IMR-90 (cell line): ENCODE results near the gene MYLK4. TPM values are rescaled to one million over a fixed set of nuclear protein-coding genes. Genes with fewer than 3 reads are reported as not detected.

ENCODE experiments used
- ATAC-seq: fragments of 200-7000 bp; cut with Tn5 transposase; 2 replicates; pipeline ENCODE4 v1.9.1; 2020; ENCODE audit warnings: low read depth, mild to moderate bottlenecking, moderate library complexity
- BruUV-seq: library from RNA; stranded (reverse); fragments of 400-500 nt; replicated peaks from 2 replicates; lab custom pipeline; 2021; lab: Mats Ljungman, UMichigan
- CTCF ChIA-PET: fragments of 300-600 bp; formaldehyde crosslinking; extraction: SDS; loops from one replicate; lab custom pipeline; 2021; ENCODE audit warnings: antibody characterized with exemption; lab: Yijun Ruan, JAX
- POLR2A ChIA-PET: fragments of 300-600 bp; sonication (Branson Sonifier 250); formaldehyde crosslinking; loops from one replicate; lab custom pipeline; 2022; ENCODE audit warnings: antibody characterized with exemption; ENCODE audit not compliant: unreplicated experiment; lab: Charles Lee
- DNase-seq: peaks from one replicate; pipeline ENCODE4 v3.0.0; 2013
- H2AFZ ChIP-seq: replicated peaks from 2 replicates; pipeline ENCODE3; 2013; ENCODE audit warnings: low read length, mild to moderate bottlenecking; ENCODE audit not compliant: poor library complexity
- H2AK5ac ChIP-seq: 2 replicates; pipeline ENCODE4 v1.6.1; 2013; ENCODE audit warnings: low read depth, low read length, inconsistent platforms
- H2AK9ac ChIP-seq: replicated peaks from 2 replicates; pipeline ENCODE3; 2013; ENCODE audit warnings: mild to moderate bottlenecking, low read depth, low read length, moderate library complexity; ENCODE audit not compliant: poor library complexity
- H2BK120ac ChIP-seq: 2 replicates; pipeline ENCODE4 v1.6.1; 2013; ENCODE audit warnings: low read depth, low read length, inconsistent platforms
- H2BK15ac ChIP-seq: 3 replicates; pipeline ENCODE4 v1.6.1; 2013; ENCODE audit warnings: low read depth, low read length, inconsistent platforms
- H2BK20ac ChIP-seq: 2 replicates; pipeline ENCODE4 v1.6.1; 2013; ENCODE audit warnings: low read depth, mild to moderate bottlenecking, inconsistent platforms, low read length, moderate library complexity
- H2BK5ac ChIP-seq: 2 replicates; pipeline ENCODE4 v1.6.1; 2013; ENCODE audit warnings: mild to moderate bottlenecking, low read depth, low read length, inconsistent platforms; ENCODE audit not compliant: poor library complexity, severe bottlenecking
- H3K14ac ChIP-seq: replicated peaks from 2 replicates; pipeline ENCODE4 v1.6.1; 2013; ENCODE audit warnings: low read depth, low read length, inconsistent platforms
- H3K18ac ChIP-seq: 2 replicates; pipeline ENCODE4 v1.6.1; 2013; ENCODE audit warnings: low read depth, low read length, control low read depth
- H3K23ac ChIP-seq: 2 replicates; pipeline ENCODE4 v1.6.1; 2013; ENCODE audit warnings: low read depth, low read length, inconsistent platforms
- H3K27ac ChIP-seq: 2 replicates; pipeline ENCODE4 v1.5.1; 2013; ENCODE audit warnings: mild to moderate bottlenecking, control low read depth, low read length; ENCODE audit not compliant: insufficient read depth
- H3K27me3 ChIP-seq: 2 replicates; pipeline ENCODE4 v1.6.1; 2013; ENCODE audit warnings: low read length; ENCODE audit not compliant: control insufficient read depth, insufficient read depth
- H3K36me3 ChIP-seq: 2 replicates; pipeline ENCODE4 v1.6.1; 2013; ENCODE audit warnings: low read length, mixed read lengths; ENCODE audit not compliant: control insufficient read depth, insufficient read depth
- H3K4ac ChIP-seq: 2 replicates; pipeline ENCODE4 v1.6.1; 2013; ENCODE audit warnings: low read depth, low read length, inconsistent platforms
- H3K4me1 ChIP-seq: 2 replicates; pipeline ENCODE4 v1.6.1; 2013; ENCODE audit warnings: low read length, mixed read lengths; ENCODE audit not compliant: control insufficient read depth, insufficient read depth
- H3K4me2 ChIP-seq: 2 replicates; pipeline ENCODE4 v1.6.1; 2013; ENCODE audit warnings: low read depth, mild to moderate bottlenecking, control low read depth, low read length, moderate library complexity
- H3K4me3 ChIP-seq: 2 replicates; pipeline ENCODE4 v1.5.1; 2013; ENCODE audit warnings: low read depth, mild to moderate bottlenecking, control low read depth, low read length, moderate library complexity; ENCODE audit not compliant: insufficient read depth
- H3K56ac ChIP-seq: 2 replicates; pipeline ENCODE4 v1.6.1; 2013; ENCODE audit warnings: low read length, inconsistent platforms; ENCODE audit not compliant: insufficient read depth; ENCODE audit errors: extremely low read depth
- H3K79me1 ChIP-seq, 2 experiments: 2 replicates each; pipeline ENCODE4 v1.6.1; 2013; ENCODE audit warnings: low read length in 2 of 2, inconsistent platforms in 1 of 2, low read depth in 1 of 2
- H3K9ac ChIP-seq: 2 replicates; pipeline ENCODE4 v1.6.1; 2013; ENCODE audit warnings: low read depth, low read length, control low read depth
- H3K9me1 ChIP-seq: 2 replicates; pipeline ENCODE4 v1.6.1; 2013; ENCODE audit warnings: low read length, inconsistent platforms; ENCODE audit not compliant: insufficient read depth
- H3K9me3 ChIP-seq: 2 replicates; pipeline ENCODE4 v1.6.1; 2013; ENCODE audit warnings: low read length; ENCODE audit not compliant: control insufficient read depth, insufficient read depth
- H4K20me1 ChIP-seq: 2 replicates; pipeline ENCODE4 v1.6.1; 2013; ENCODE audit warnings: low read length, inconsistent platforms; ENCODE audit not compliant: insufficient read depth
- H4K5ac ChIP-seq: 2 replicates; pipeline ENCODE4 v1.6.1; 2013; ENCODE audit warnings: mild to moderate bottlenecking, low read depth, low read length, control low read depth
- H4K8ac ChIP-seq, 2 experiments: 2 replicates each; pipeline ENCODE4 v1.6.1; 2013; ENCODE audit warnings: low read depth in 2 of 2, low read length in 2 of 2, control low read depth in 1 of 2, inconsistent platforms in 1 of 2
- H4K91ac ChIP-seq: 2 replicates; pipeline ENCODE4 v1.6.1; 2013; ENCODE audit warnings: low read depth, low read length, inconsistent platforms; ENCODE audit not compliant: insufficient read depth
- BHLHE40 ChIP-seq: fragments of 150-350 bp; IDR thresholded peaks from 2 replicates; pipeline ENCODE4 v1.6.1; 2016; ENCODE audit warnings: mild to moderate bottlenecking, low read depth, low read length
- CEBPB ChIP-seq: IDR thresholded peaks from 2 replicates; pipeline ENCODE4 v1.6.1; 2012; ENCODE audit warnings: low read depth, low read length, improper control_type of control experiment
- CHD1 ChIP-seq: IDR thresholded peaks from 2 replicates; pipeline ENCODE4 v1.6.1; 2012; ENCODE audit warnings: low read depth, low read length, improper control_type of control experiment
- ELK1 ChIP-seq: fragments of 150-350 bp; IDR thresholded peaks from 2 replicates; pipeline ENCODE4 v1.6.1; 2016; ENCODE audit warnings: low read depth, mild to moderate bottlenecking, low read length, moderate library complexity, borderline replicate concordance
- MAFK ChIP-seq: IDR thresholded peaks from 2 replicates; pipeline ENCODE4 v1.6.1; 2012; ENCODE audit warnings: low read depth, low read length, improper control_type of control experiment
- MAZ ChIP-seq: IDR thresholded peaks from 2 replicates; pipeline ENCODE4 v1.6.1; 2012; ENCODE audit warnings: low read depth, mild to moderate bottlenecking, low read length, improper control_type of control experiment, moderate library complexity, borderline replicate concordance
- POLR2A ChIP-seq: IDR thresholded peaks from 2 replicates; pipeline ENCODE4 v1.6.1; 2012; ENCODE audit warnings: mild to moderate bottlenecking, low read depth, low read length
- RAD21 ChIP-seq: IDR thresholded peaks from 2 replicates; pipeline ENCODE4 v1.6.1; 2012; ENCODE audit warnings: low read length, improper control_type of control experiment
- RCOR1 ChIP-seq: IDR thresholded peaks from 2 replicates; pipeline ENCODE4 v1.6.1; 2012; ENCODE audit warnings: mild to moderate bottlenecking, low read length, improper control_type of control experiment; ENCODE audit not compliant: insufficient replicate concordance
- WGBS, 2 experiments: methylation state at CpG; one replicate each; pipeline versions ENCODE4 v1.1.5 to v1.1.7; 2013; ENCODE audit warnings: missing lambda C conversion rate in 2 of 2; ENCODE audit not compliant: insufficient read length in 1 of 2; ENCODE audit errors: extremely low coverage in 2 of 2; 5-methylcytosine and 5-hydroxymethylcytosine counted together
- dilution Hi-C: fragments of 300-500 bp; cut with HindIII; formaldehyde crosslinking; loops from one replicate; pipeline ENCODE4 v1.14.3; 2018; ENCODE audit warnings: low sequenced_read_pairs; ENCODE audit not compliant: unreplicated experiment
- in situ Hi-C: fragments of 300-500 bp; cut with MboI; formaldehyde crosslinking; loops from 3 replicates; pipeline ENCODE4 v1.14.3; 2019; ENCODE audit warnings: low sequenced_read_pairs, inconsistent platforms, mixed read lengths
- intact Hi-C: fragments of 100-400 bp; cut with micrococcal nuclease; formaldehyde crosslinking; loops from 2 replicates; pipeline ENCODE4 v1.10.0; 2022
- polyA plus RNA-seq, 3 experiments: library from polyadenylated mRNA; depleted of rRNA; stranded (reverse); fragments of >200 nt; gene quantifications; 2 replicates each; pipeline ENCODE4 v1.2.3, GENCODE V29; 2012; ENCODE audit warnings: low replicate concordance in 1 of 3
- total RNA-seq: library from RNA; depleted of rRNA; stranded (reverse); fragments of >200 nt; gene quantifications from 2 replicates; pipeline ENCODE4 v1.2.3, GENCODE V29; 2012
- TF ChIP-seq, protein P1 (sequence below): conservative IDR thresholded peaks from 2 replicates; pipeline ENCODE4 v1.5.1; 2012; ENCODE audit warnings: mild to moderate bottlenecking, low read depth, low read length, improper control_type of control experiment

MYLK4 gene
- total and polyA plus RNA-seq, 2 of the 4 experiments (the other 2 are of a cell fraction) = under 0.01 to 0.07 TPM

DNA sequence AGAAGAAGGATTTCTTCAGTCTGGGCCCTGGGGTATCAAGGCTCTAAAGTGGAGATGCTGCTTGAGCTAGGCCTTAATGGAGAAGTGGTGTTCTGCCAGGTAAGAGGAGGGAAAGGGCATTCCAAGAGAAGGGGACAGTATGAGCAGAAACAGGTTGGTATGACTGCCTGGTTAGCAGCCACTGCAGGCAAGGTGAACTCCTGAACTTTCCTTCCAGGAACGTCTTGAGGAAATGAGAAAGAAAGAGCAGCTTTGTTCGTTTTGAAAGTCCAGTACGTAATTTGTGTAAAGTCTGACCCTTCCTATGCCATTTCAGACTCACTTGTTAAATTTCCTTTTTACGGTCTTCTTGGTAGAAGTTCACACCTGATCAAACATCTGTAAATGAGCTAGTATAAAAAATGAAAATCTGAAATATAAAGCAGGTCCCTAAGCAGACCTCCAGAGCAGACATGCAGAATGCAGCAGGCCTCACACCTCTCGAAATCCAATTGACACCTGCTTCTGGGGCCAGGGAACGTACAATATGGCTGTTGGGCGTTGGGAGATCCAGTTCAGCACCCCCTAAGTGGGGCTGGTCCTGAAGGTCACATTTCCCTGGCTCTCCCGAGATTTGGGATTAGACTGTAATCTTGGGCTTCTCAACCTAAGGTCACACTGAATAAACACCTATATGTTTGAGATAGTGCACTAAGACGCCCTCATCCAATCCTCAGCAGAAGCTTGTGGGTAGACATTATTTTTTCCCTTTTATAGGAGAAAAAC is 33.6 kb downstream of the MYLK4 start:
- no peak overlapping the region for H2BK5ac ChIP-seq
- WGBS, 2 experiments = 70% methylated on average over 4 of the region's 9 CpGs; no CpG with 5 or more reads in 1 of the 2 experiments
- intact Hi-C loops = no loop called here

More for the DNA sequence above, 33.6 kb downstream of the MYLK4 start:
- no peaks in the 10 kb centered on the region for H3K79me1 ChIP-seq
- no peaks in the 10 kb centered on the region for H4K20me1 ChIP-seq
- H2BK15ac ChIP-seq = no peak overlapping the region
- no peaks in the 10 kb centered on the region; the same call in 1 of the 2 replicates for H3K9me3 ChIP-seq
- H2AK5ac ChIP-seq = no peak overlapping the region
- H3K4me2 ChIP-seq = no peak overlapping the region
- DNase-seq (no peak), ATAC-seq (no peak)
- no TSS peak for BruUV-seq
- no peaks in the 10 kb centered on the region for H3K36me3 ChIP-seq
- H3K23ac ChIP-seq = no peak overlapping the region
- no peak overlapping the region for H2AFZ ChIP-seq
- H3K56ac ChIP-seq = no peak overlapping the region
- no peak overlapping the region for H4K5ac ChIP-seq
- H3K18ac ChIP-seq = no peak overlapping the region
- H3K4ac ChIP-seq = no peak overlapping the region
- TF ChIP-seq MAFK = no peak
- no peak for TF ChIP-seq POLR2A
- TF ChIP-seq ELK1 = no peak
- TF ChIP-seq, protein P1, sequence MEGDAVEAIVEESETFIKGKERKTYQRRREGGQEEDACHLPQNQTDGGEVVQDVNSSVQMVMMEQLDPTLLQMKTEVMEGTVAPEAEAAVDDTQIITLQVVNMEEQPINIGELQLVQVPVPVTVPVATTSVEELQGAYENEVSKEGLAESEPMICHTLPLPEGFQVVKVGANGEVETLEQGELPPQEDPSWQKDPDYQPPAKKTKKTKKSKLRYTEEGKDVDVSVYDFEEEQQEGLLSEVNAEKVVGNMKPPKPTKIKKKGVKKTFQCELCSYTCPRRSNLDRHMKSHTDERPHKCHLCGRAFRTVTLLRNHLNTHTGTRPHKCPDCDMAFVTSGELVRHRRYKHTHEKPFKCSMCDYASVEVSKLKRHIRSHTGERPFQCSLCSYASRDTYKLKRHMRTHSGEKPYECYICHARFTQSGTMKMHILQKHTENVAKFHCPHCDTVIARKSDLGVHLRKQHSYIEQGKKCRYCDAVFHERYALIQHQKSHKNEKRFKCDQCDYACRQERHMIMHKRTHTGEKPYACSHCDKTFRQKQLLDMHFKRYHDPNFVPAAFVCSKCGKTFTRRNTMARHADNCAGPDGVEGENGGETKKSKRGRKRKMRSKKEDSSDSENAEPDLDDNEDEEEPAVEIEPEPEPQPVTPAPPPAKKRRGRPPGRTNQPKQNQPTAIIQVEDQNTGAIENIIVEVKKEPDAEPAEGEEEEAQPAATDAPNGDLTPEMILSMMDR = no peak
- no peak for TF ChIP-seq RAD21
- no peak for TF ChIP-seq RCOR1
- TF ChIP-seq MAZ = no peak
- no peak for TF ChIP-seq CEBPB
- no peak for TF ChIP-seq CHD1
- TF ChIP-seq BHLHE40 = no peak
- no peak overlapping the region for H4K8ac ChIP-seq
- no peak overlapping the region for H3K14ac ChIP-seq
- no peak overlapping the region for H3K9ac ChIP-seq
- in situ Hi-C loops = no loop called here
- peaks cover 12% of the 10 kb centered on the region for H3K4me1 ChIP-seq
- no peak overlapping the region for H4K91ac ChIP-seq
- no peaks in the 10 kb centered on the region for H3K27me3 ChIP-seq
- H2BK120ac ChIP-seq = no peak overlapping the region
- POLR2A ChIA-PET = no interaction called here
- no peak overlapping the region for H2BK20ac ChIP-seq
- no peak overlapping the region for H3K27ac ChIP-seq
- H2AK9ac ChIP-seq = no peak overlapping the region
- no peak overlapping the region for H3K4me3 ChIP-seq
- dilution Hi-C loops = no loop called here
- CTCF ChIA-PET = interaction anchor here (0.6 kb wide), 1 partner anchor 829 kb away, joined by 3 read pairs; no protein-coding TSS in a partner anchor
- H3K9me1 ChIP-seq = peaks cover 8% of the 10 kb centered on the region
